ENCODE results near the gene ADGRG3.
"Not testable (repeated sequence)": the region's sequence is repeated elsewhere in the genome, so short reads cannot be mapped to it uniquely, and the experiment has no call there.

ADGRG3 gene

GRCh38 chr16:57663917-57664661 lies 4.0 kb upstream of the ADGRG3 start:
- no peak for DNase-seq

GRCh38 chr16:57664662-57665025 lies 3.5 kb upstream of the ADGRG3 start:
- DNase-seq = no peak

- no peak for DNase-seq
Observed at GRCh38 chr16:57665541-57665940, 2.6 kb upstream of the ADGRG3 start.

GRCh38 chr16:57666353-57667047 lies 1.6 kb upstream of the ADGRG3 start:
- no peak for DNase-seq

- DNase-seq = no peak
Observed at GRCh38 chr16:57667048-57667525, 1.0 kb upstream of the ADGRG3 start.

GRCh38 chr16:57667526-57668262 lies 412 bp upstream of the ADGRG3 start:
- no peak for DNase-seq

- DNase-seq = no peak
Observed at GRCh38 chr16:57668630-57669475, 747 bp downstream of the ADGRG3 start.

GRCh38 chr16:57669476-57670162 lies 1.5 kb downstream of the ADGRG3 start:
- DNase-seq = no peak

GRCh38 chr16:57670196-57670595 lies 2.1 kb downstream of the ADGRG3 start:
- DNase-seq = no peak

- DNase-seq = not testable (repeated sequence)
Observed at GRCh38 chr16:57671451-57671850, 3.3 kb downstream of the ADGRG3 start.

GRCh38 chr16:57672416-57672815 lies 4.3 kb downstream of the ADGRG3 start:
- no peak for DNase-seq

- DNase-seq = no peak
Observed at GRCh38 chr16:57672824-57673223, 4.7 kb downstream of the ADGRG3 start.

- no peak for DNase-seq
Observed at GRCh38 chr16:57675741-57676551, 7.8 kb downstream of the ADGRG3 start.

GRCh38 chr16:57676553-57677085 lies 8.5 kb downstream of the ADGRG3 start:
- DNase-seq = no peak

- DNase-seq = no peak
Observed at GRCh38 chr16:57677622-57678369, 9.7 kb downstream of the ADGRG3 start.

GRCh38 chr16:57679016-57679415 lies 10.9 kb downstream of the ADGRG3 start:
- no peak for DNase-seq

GRCh38 chr16:57679767-57680482 lies 11.8 kb downstream of the ADGRG3 start:
- no peak for DNase-seq

GRCh38 chr16:57680842-57681375 lies 12.8 kb downstream of the ADGRG3 start:
- no peak for DNase-seq

Data from eye (tissue), 1 donor.